COR-L47 (cell line): ENCODE measurements around the gene LARP4B.

ENCODE experiments used
- DNase-seq: peaks from one replicate; lab custom pipeline; 2025; lab: John Stamatoyannopoulos, UW

LARP4B gene

DNA sequence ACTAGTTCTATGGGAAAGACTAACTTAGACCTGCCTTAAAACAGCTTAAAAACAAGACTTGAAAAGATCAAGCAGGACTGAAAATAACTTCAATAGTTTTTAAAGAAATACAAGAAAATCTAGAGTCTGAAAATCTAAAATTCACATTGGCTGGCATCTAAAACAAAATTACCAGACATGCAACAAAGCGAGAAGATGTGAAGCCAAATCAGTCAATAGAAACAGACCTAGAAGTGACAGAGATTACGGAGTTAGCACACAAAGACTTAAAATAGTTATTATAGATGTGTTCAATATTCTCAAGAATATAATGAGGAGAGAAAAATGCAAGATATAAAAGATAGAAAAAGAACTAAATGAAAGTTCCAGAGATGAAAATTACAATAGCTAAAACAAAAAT lies 163.7 kb downstream of the LARP4B start:
- DNase-seq, result no peak

- no peak for DNase-seq
Observed at GRCh38 chr10:767211-767610, 164.3 kb downstream of the LARP4B start.

DNA sequence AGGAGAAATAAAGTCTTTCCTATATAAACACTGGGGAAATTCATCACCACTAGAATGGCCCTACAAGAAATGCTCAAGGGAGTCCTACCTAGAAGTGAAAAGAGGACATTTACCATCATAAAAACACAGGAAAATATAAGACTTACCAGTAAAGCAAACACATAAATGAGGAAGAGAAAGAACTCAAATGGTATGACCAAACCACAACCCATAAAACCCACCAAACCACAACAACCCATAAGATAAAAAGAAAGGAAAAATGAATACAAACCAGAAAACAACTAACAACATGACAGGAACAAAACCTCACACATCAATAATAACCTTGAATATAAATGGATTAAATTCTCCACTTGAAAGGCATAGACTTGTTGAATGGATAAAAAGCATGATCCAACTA lies 170.1 kb downstream of the LARP4B start:
- DNase-seq, result no peak

DNA sequence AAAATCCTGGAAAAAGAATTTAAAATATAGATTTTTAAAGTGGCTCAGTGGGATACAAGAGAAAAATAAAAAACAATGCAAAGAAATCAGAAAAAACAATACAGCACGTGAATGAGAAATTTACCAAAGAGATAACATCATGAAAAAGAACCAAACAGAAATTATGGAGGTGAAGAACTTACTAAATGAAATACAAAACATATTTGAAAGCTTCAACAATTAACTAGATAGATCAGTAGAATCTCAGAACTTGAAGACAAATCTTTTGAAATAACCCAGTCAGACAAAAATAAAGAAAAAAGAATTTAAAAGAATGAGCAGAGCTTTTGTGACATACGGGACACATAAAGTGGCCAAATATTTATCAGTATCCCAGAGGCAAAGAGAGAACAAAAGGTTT lies 170.9 kb downstream of the LARP4B start:
- no peak for DNase-seq

GRCh38 chr10:759898-760477 lies 171.5 kb downstream of the LARP4B start:
- no peak for DNase-seq
